A673 (cell line): ENCODE data around the gene PDLIM5. TPM values are rescaled to one million over a fixed set of nuclear protein-coding genes. Genes with fewer than 3 reads are reported as not detected.

Experiments used
- BruUV-seq: library from RNA; stranded (reverse); fragments of 400-500 nt; replicated peaks from 2 replicates; lab custom pipeline; 2021; lab: Mats Ljungman, UMichigan
- CTCF ChIA-PET: fragments of 300-600 bp; sonication (Branson Sonifier 250); formaldehyde crosslinking; loops from one replicate; lab custom pipeline; 2022; ENCODE audit warnings: antibody characterized with exemption; lab: Charles Lee
- POLR2A ChIA-PET: fragments of 300-600 bp; sonication (Branson Sonifier 250); formaldehyde crosslinking; loops from one replicate; lab custom pipeline; 2022; ENCODE audit warnings: antibody characterized with exemption; ENCODE audit not compliant: low non-redundant PET; lab: Charles Lee
- DNase-seq: peaks from one replicate; pipeline ENCODE4 v3.0.0-alpha.2; 2015; ENCODE audit warnings: low spot score
- H3K27ac ChIP-seq: fragments of 200-600 bp; sonication (generic); 2 replicates; pipeline ENCODE4 v1.5.1; 2016; ENCODE audit warnings: mixed run types, low read depth, mild to moderate bottlenecking, mixed read lengths, antibody characterized with exemption, low read length; ENCODE audit not compliant: poor library complexity, severe bottlenecking
- H3K27me3 ChIP-seq: fragments of 200-600 bp; sonication (generic); replicated peaks from 2 replicates; pipeline ENCODE4 v1.6.1; 2017; ENCODE audit warnings: mixed run types, low read depth, mild to moderate bottlenecking, mixed read lengths, antibody characterized with exemption, low read length; ENCODE audit not compliant: insufficient read depth, poor library complexity
- H3K36me3 ChIP-seq: fragments of 200-600 bp; sonication (generic); 2 replicates; pipeline ENCODE4 v1.6.1; 2016; ENCODE audit warnings: mixed run types, mild to moderate bottlenecking, mixed read lengths, antibody characterized with exemption, low read length; ENCODE audit not compliant: insufficient read depth, poor library complexity, severe bottlenecking
- H3K4me1 ChIP-seq: fragments of 200-600 bp; sonication (generic); 2 replicates; pipeline ENCODE4 v1.6.1; 2017; ENCODE audit warnings: mixed run types, mild to moderate bottlenecking, mixed read lengths, antibody characterized with exemption, low read length; ENCODE audit not compliant: insufficient read depth, poor library complexity, severe bottlenecking
- H3K4me3 ChIP-seq: fragments of 200-600 bp; sonication (generic); 2 replicates; pipeline ENCODE4 v1.5.1; 2016; ENCODE audit warnings: low read depth, mixed run types, mild to moderate bottlenecking, mixed read lengths, low read length; ENCODE audit not compliant: poor library complexity, severe bottlenecking
- H3K9me3 ChIP-seq: fragments of 200-600 bp; sonication (generic); 2 replicates; pipeline ENCODE4 v1.6.1; 2016; ENCODE audit warnings: mixed run types, low read depth, mild to moderate bottlenecking, mixed read lengths, antibody characterized with exemption, low read length; ENCODE audit not compliant: poor library complexity, severe bottlenecking
- EZH2 ChIP-seq: fragments of 200-600 bp; sonication (generic); IDR thresholded peaks from 2 replicates; pipeline ENCODE4 v1.6.1; 2017; ENCODE audit warnings: borderline replicate concordance, low read depth, mild to moderate bottlenecking, mixed read lengths, antibody characterized with exemption, low read length; ENCODE audit not compliant: poor library complexity, severe bottlenecking
- intact Hi-C: fragments of 100-400 bp; cut with micrococcal nuclease; formaldehyde crosslinking; loops from one replicate; pipeline ENCODE4 v1.10.0; 2022; ENCODE audit not compliant: unreplicated experiment
- total RNA-seq: library from RNA; stranded (reverse); gene quantifications from 2 replicates; pipeline ENCODE4 v1.2.3, GENCODE V29; 2021
- TF ChIP-seq, protein P1 (sequence below): fragments of 300-800, 200-600 bp; sonication (generic); conservative IDR thresholded peaks from 2 replicates; pipeline ENCODE4 v1.5.1; 2017; ENCODE audit warnings: low read depth, mild to moderate bottlenecking, antibody characterized with exemption, low read length, moderate library complexity, mixed read lengths

PDLIM5 gene
- total RNA-seq, 1 experiment from 2014 or later = 174 TPM

GRCh38 chr4:94497690-94498089 is 45.9 kb downstream of the PDLIM5 start:
- no peaks in the 10 kb centered on the region for H3K9me3 ChIP-seq
- H3K36me3 ChIP-seq = peaks cover 8% of the 10 kb centered on the region
- no TSS peak for BruUV-seq
- no peaks in the 10 kb centered on the region for H3K4me1 ChIP-seq
- TF ChIP-seq, protein P1, sequence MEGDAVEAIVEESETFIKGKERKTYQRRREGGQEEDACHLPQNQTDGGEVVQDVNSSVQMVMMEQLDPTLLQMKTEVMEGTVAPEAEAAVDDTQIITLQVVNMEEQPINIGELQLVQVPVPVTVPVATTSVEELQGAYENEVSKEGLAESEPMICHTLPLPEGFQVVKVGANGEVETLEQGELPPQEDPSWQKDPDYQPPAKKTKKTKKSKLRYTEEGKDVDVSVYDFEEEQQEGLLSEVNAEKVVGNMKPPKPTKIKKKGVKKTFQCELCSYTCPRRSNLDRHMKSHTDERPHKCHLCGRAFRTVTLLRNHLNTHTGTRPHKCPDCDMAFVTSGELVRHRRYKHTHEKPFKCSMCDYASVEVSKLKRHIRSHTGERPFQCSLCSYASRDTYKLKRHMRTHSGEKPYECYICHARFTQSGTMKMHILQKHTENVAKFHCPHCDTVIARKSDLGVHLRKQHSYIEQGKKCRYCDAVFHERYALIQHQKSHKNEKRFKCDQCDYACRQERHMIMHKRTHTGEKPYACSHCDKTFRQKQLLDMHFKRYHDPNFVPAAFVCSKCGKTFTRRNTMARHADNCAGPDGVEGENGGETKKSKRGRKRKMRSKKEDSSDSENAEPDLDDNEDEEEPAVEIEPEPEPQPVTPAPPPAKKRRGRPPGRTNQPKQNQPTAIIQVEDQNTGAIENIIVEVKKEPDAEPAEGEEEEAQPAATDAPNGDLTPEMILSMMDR = no peak
- no peak for TF ChIP-seq EZH2
- H3K27me3 ChIP-seq = no peaks in the 10 kb centered on the region
- CTCF ChIA-PET = no interaction called here
- peak overlapping the region; percentile 30 for H3K27ac ChIP-seq
- no peak for DNase-seq
- no peak overlapping the region for H3K4me3 ChIP-seq
- intact Hi-C loops = no loop called here
- POLR2A ChIA-PET = no interaction called here

DNA sequence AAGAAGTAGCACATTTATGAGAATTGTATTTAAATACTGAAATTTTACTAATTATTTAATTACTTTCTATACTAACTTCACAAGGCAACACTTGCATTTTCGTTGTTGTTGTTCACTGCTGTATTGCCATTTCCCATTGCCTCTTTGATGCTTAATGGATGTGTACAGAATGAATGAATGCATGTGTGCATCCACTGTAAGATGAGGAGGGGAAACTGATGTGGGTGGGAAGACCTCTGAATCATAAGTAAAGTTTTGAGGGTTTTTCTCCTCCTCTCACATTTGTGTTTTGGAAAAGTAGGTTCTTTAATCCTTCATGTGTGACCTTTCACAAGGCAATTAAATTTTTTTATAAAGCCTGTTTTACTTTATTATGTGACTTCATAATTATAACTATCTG is 46.8 kb downstream of the PDLIM5 start:
- Histone ChIP-seq H3K4me3 (no peak overlapping the region), H3K36me3 (peaks cover 8% of the 10 kb centered on the region), H3K4me1 (no peaks in the 10 kb centered on the region), H3K27ac (no peak overlapping the region), H3K9me3 (no peaks in the 10 kb centered on the region), H3K27me3 (no peaks in the 10 kb centered on the region)
- CTCF ChIA-PET = no interaction called here
- intact Hi-C loops = no loop called here
- BruUV-seq = no TSS peak
- TF ChIP-seq, protein P1 = no peak
- no peak for TF ChIP-seq EZH2
- POLR2A ChIA-PET = no interaction called here
- no peak for DNase-seq

GRCh38 chr4:94500685-94501084 is 48.9 kb downstream of the PDLIM5 start:
- no TSS peak for BruUV-seq
- CTCF ChIA-PET = no interaction called here
- intact Hi-C loops = no loop called here
- POLR2A ChIA-PET = no interaction called here
- peaks cover 8% of the 10 kb centered on the region for H3K36me3 ChIP-seq
- no peak overlapping the region for H3K27ac ChIP-seq
- no peak overlapping the region for H3K4me3 ChIP-seq
- H3K9me3 ChIP-seq = no peaks in the 10 kb centered on the region
- DNase-seq = no peak
- H3K27me3 ChIP-seq = no peaks in the 10 kb centered on the region
- no peaks in the 10 kb centered on the region for H3K4me1 ChIP-seq
- no peak for TF ChIP-seq EZH2
- TF ChIP-seq, protein P1 = no peak
